SH-SY5Y (cell line): Measurements from ENCODE around the gene COL27A1.

Source experiments
- GATA2 ChIP-seq: IDR thresholded peaks from 2 replicates; pipeline ENCODE4 v1.6.1; 2011; ENCODE audit warnings: mild to moderate bottlenecking, low read depth, low read length
- GATA3 ChIP-seq: IDR thresholded peaks from 2 replicates; pipeline ENCODE4 v1.6.1; 2011; ENCODE audit warnings: low read depth, mild to moderate bottlenecking, low read length, moderate library complexity

COL27A1 gene

GRCh38 chr9:114176624-114177291 is 21.4 kb downstream of the COL27A1 start:
- peak; percentile 61 for TF ChIP-seq GATA2
- no peak for TF ChIP-seq GATA3

- TF ChIP-seq GATA3 = no peak
- TF ChIP-seq GATA2 = no peak
Observed at GRCh38 chr9:114177423-114178064, 22.2 kb downstream of the COL27A1 start.

- TF ChIP-seq GATA3 = no peak
- TF ChIP-seq GATA2 = no peak
Observed at GRCh38 chr9:114178076-114178475, 22.7 kb downstream of the COL27A1 start.

- TF ChIP-seq GATA3 (no peak), GATA2 (no peak)
Observed at GRCh38 chr9:114178756-114179450, 23.6 kb downstream of the COL27A1 start.

- TF ChIP-seq GATA2 (no peak), GATA3 (no peak)
Observed at GRCh38 chr9:114179516-114179915, 24.2 kb downstream of the COL27A1 start.

- no peak for TF ChIP-seq GATA3
- TF ChIP-seq GATA2 = no peak
Observed at GRCh38 chr9:114180696-114181606, 25.6 kb downstream of the COL27A1 start.

GRCh38 chr9:114181607-114182409 is 26.5 kb downstream of the COL27A1 start:
- TF ChIP-seq GATA3 (no peak), GATA2 (no peak)

GRCh38 chr9:114183006-114183405 is 27.7 kb downstream of the COL27A1 start:
- no peak for TF ChIP-seq GATA3

GRCh38 chr9:114184071-114184470 is 28.7 kb downstream of the COL27A1 start:
- TF ChIP-seq GATA2 = peak; percentile 76
- TF ChIP-seq GATA3 = no peak

GRCh38 chr9:114184866-114185265 is 29.5 kb downstream of the COL27A1 start:
- no peak for TF ChIP-seq GATA2

GRCh38 chr9:114185570-114186490 is 30.5 kb downstream of the COL27A1 start:
- TF ChIP-seq GATA2 (no peak), GATA3 (no peak)

- TF ChIP-seq GATA2 = no peak
- TF ChIP-seq GATA3 = no peak
Observed at GRCh38 chr9:114186605-114187289, 31.4 kb downstream of the COL27A1 start.
